H1 (cell line): Measurements from ENCODE around the gene FRMD6. TPM values are rescaled to one million over a fixed set of nuclear protein-coding genes. Genes with fewer than 3 reads are reported as not detected.

ENCODE experiments used
- CBX8 ChIP-seq: fragments of 300-800, 300-1000 bp; sonication (generic); IDR thresholded peaks from 2 replicates; pipeline ENCODE4 v1.7.1; 2016; ENCODE audit warnings: low read depth, low read length, borderline replicate concordance
- polyA plus RNA-seq, 7 experiments: library from polyadenylated mRNA; depleted of rRNA in 3 of 7; stranded (reverse) in 5 of 7; unstranded in 2 of 7; fragments of >200 nt in 5 of 7; fragments of 200-250 nt in 2 of 7; gene quantifications; 1 replicate in 5 of 7; 2 replicates in 1 of 7; 4 replicates in 1 of 7; pipeline versions ENCODE4 v1.2.1 to v1.2.3, GENCODE V29; 2011 to 2013; ENCODE audit warnings: missing spikeins in 2 of 7, mixed read lengths in 2 of 7
- total RNA-seq: library from RNA; stranded (reverse); fragmentation: NEBNext Ultra II Directional; extraction: Animal tissue kit (Norgen Biotek cat#: 25700); gene quantifications from 2 replicates; pipeline ENCODE4 v1.2.1, GENCODE V29; 2021

The FRMD6 gene
- total and polyA plus RNA-seq, 2 of the 8 experiments (the other 6 are each of a cell fraction or from before 2014, with no cell fraction given), result 5.4 to 23.7 TPM

GRCh38 chr14:51644217-51644933, 7.3 kb upstream of the FRMD6 start (continued):
- no peak for TF ChIP-seq CBX8
